Stimulated activated naive B cell treated with anti-CD40 and anti-IgM and Interleukin-4, amounts not matched to agents 10 μg/mL and 1 μg/mL and 100 μg/mL, for 72 hours (primary cell): ENCODE measurements around the gene CYTH2.
"Not testable (repeated sequence)": the region's sequence is repeated elsewhere in the genome, so short reads cannot be mapped to it uniquely, and the experiment has no call there.

Source experiments
- ATAC-seq, 2 donors: fragments of 150-1000 bp; cut with Tn5 transposase; replicated peaks; 2 replicates each; pipeline ENCODE4 v1.10.0; 2021; ENCODE audit warnings: moderate library complexity in 1 of 2
- DNase-seq: peaks from one replicate; pipeline ENCODE4 v3.0.0; 2021
- H3K27ac Mint-ChIP-seq: one replicate; pipeline ENCODE4 v1.8.0; 2022; ENCODE audit warnings: mild to moderate bottlenecking, mixed read lengths
- H3K27me3 Mint-ChIP-seq, 2 donors: one replicate each; pipeline ENCODE4 v1.8.0; 2022; ENCODE audit warnings: mixed read lengths in 2 of 2
- H3K36me3 Mint-ChIP-seq, 2 donors: one replicate each; pipeline ENCODE4 v1.8.0; 2022; ENCODE audit warnings: mixed read lengths in 2 of 2, mild to moderate bottlenecking in 1 of 2
- H3K4me1 Mint-ChIP-seq, 2 donors: one replicate each; pipeline ENCODE4 v1.8.0; 2022; ENCODE audit warnings: mixed read lengths in 2 of 2, mild to moderate bottlenecking in 1 of 2
- H3K4me3 Mint-ChIP-seq, 2 donors: one replicate each; pipeline ENCODE4 v1.8.0; 2022; ENCODE audit warnings: mild to moderate bottlenecking in 2 of 2, mixed read lengths in 2 of 2, moderate library complexity in 1 of 2
- H3K9me3 Mint-ChIP-seq, 2 donors: one replicate each; pipeline ENCODE4 v1.8.0; 2022; ENCODE audit warnings: mixed read lengths in 2 of 2, mild to moderate bottlenecking in 1 of 2

The CYTH2 gene

DNA sequence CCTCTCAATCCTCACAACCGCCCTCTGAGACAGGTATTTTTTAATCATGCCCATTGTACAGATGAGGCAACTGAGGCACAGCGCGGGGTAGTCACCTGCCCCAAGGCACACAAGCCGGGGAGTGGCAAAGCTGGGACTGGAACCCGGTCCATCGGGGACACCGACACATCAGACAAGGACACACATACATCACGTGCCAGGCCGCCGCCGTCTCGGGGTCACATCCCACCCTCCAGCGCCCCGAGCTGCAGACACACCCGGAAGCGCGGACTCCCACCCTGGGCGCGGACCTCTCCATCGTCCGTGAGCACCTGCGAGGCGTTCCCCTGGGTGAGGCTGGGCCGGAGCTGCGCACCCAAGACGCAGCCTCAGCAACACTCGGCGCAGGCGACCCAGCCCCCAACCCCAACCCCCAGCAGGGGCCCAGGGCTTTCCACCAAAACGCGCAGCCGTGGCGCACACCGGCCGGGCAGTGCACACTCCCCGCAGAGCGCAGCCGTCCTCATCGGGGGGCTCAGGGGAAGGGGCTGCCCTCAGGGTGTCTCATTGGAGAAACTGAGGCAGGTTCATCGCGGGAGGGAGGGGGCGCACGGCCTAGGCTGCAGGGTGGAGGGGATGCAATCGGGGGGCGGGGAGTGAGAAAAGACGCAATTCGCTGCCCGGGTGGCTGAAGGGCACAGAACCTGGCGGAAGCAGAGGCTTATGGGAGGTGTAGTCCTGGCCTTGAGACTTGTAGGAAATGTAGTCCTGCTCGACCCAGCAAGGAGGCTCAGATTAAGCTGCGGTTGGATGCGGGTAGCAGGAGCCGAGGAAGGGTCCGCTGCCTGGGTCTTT lies 44.3 kb downstream of the CYTH2 start:
- peaks cover 6 to 18% of the 10 kb centered on the region in 2 donors for H3K4me1 Mint-ChIP-seq
- H3K4me3 Mint-ChIP-seq: no peak overlapping the region
- no peaks in the 10 kb centered on the region for H3K36me3 Mint-ChIP-seq
- H3K27ac Mint-ChIP-seq: peak overlapping the region; percentile 67
- ATAC-seq (peak; percentile 91 to 93), DNase-seq (no peak)
- H3K9me3 Mint-ChIP-seq: no peaks in the 10 kb centered on the region
- H3K27me3 Mint-ChIP-seq: peaks cover 9 to 20% of the 10 kb centered on the region in 2 donors

DNA sequence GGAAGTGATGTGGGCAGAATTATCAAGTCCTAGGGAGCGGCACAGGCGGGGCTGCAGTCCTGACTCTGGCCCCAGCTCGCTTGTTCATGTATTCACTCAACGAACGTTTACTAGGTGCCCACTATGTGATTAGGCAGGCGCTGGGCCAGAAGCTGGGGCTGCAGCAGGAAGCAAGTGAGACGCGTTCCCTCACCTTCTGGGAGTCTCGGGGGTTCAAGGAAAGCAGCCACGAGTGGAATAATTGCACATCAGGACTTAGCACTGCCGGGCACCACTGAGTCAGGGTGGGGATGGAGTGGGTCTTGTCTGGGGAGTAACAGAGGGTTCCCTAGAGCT lies 44.9 kb downstream of the CYTH2 start:
- Mint-ChIP-seq H3K27me3 (peaks cover 9 to 20% of the 10 kb centered on the region in 2 donors), H3K27ac (peak overlapping the region; percentile 67), H3K36me3 (no peaks in the 10 kb centered on the region), H3K4me3 (no peak overlapping the region), H3K4me1 (peaks cover 6 to 18% of the 10 kb centered on the region in 2 donors), H3K9me3 (no peaks in the 10 kb centered on the region)
- ATAC-seq (no peak), DNase-seq (no peak)

- Mint-ChIP-seq H3K27ac (no peak overlapping the region), H3K36me3 (no peaks in the 10 kb centered on the region), H3K9me3 (no peaks in the 10 kb centered on the region)
These were observed 47.4 kb downstream of the CYTH2 start for GRCh38 chr19:48516536-48516935.

DNA sequence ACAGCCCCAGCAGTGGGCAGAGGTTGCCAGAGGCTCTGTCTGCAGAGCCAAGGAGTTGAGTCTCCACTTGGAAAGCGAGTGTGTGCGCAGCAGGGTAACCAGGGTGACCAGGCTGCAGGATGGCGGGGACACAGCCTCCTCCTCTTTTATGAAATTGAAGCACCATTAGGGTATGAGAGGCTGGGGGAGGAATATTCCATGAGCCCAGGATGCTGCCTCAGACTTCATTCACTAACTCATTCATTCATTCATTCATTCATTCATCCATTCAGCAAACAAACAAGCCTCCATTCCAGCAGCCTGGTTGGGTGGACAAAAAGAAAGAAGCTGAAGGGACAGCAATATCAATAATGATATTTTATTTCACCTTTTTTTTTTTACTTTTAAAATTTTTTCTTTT lies 49.0 kb downstream of the CYTH2 start:
- H3K27ac Mint-ChIP-seq: no peak overlapping the region
- no peaks in the 10 kb centered on the region for H3K9me3 Mint-ChIP-seq
- peaks cover 2 to 9% of the 10 kb centered on the region in 2 donors for H3K4me1 Mint-ChIP-seq
- no peak for ATAC-seq
- no peak for DNase-seq
- H3K4me3 Mint-ChIP-seq: no peak overlapping the region
- no peaks in the 10 kb centered on the region for H3K36me3 Mint-ChIP-seq
- H3K27me3 Mint-ChIP-seq: peaks cover 4 to 6% of the 10 kb centered on the region in 2 donors

More at GRCh38 chr19:48516536-48516935, 47.4 kb downstream of the CYTH2 start:
- H3K4me1 Mint-ChIP-seq: peaks cover 2 to 9% of the 10 kb centered on the region in 2 donors
- ATAC-seq (no peak), DNase-seq (no peak)
- H3K27me3 Mint-ChIP-seq: peaks cover 0 to 4% of the 10 kb centered on the region in 2 donors
- H3K4me3 Mint-ChIP-seq: no peak overlapping the region

DNA sequence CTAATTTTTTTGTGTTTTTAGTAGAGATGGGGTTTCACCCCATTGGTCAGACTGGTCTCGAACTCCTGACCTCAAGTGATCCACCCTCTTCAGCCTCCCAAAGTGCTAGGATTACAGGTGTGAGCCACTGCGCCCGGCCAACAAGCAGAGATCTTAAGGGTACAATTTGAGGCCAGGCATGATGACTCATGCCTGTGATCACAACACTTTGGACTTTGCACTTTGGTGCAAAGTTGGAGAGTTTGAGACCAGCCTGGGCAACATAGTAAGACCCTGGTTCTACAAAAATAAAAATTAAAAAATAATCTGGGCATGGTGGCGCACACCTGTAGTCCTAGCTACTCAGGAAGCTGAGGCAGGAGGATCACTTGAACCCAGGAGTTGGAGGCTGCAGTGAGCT lies 50.3 kb downstream of the CYTH2 start:
- not testable (repeated sequence) for H3K4me3 Mint-ChIP-seq, DNase-seq, H3K4me1 Mint-ChIP-seq, H3K9me3 Mint-ChIP-seq, H3K36me3 Mint-ChIP-seq, ATAC-seq, H3K27ac Mint-ChIP-seq
- H3K27me3 Mint-ChIP-seq: peaks cover 9 to 14% of the 10 kb centered on the region in 2 donors

DNA sequence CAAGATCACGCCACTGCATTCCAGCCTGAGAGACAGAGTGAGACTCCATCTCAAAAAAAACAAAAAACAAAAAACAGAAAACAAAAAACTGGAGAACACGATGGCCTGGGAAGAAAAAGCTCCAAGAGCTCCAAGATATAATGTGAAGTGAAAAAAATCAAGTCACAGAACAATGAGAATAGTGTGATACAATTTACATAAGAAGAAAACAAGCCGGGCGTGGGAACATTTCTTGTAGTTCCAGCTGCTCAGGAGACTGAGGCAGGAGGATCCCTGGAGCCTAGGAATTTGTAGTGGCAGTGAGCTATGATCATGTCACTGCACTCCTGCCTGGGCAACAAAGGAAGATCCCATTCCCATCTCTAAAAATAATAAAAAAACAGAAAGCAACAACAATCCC lies 51.0 kb downstream of the CYTH2 start:
- Mint-ChIP-seq H3K4me1 (no peaks in the 10 kb centered on the region), H3K27ac (no peak overlapping the region), H3K9me3 (peaks cover 5 to 7% of the 10 kb centered on the region in 2 donors), H3K4me3 (no peak overlapping the region), H3K36me3 (no peaks in the 10 kb centered on the region), H3K27me3 (peaks cover 9 to 21% of the 10 kb centered on the region in 2 donors)
- no peak for DNase-seq
- no peak for ATAC-seq

DNA sequence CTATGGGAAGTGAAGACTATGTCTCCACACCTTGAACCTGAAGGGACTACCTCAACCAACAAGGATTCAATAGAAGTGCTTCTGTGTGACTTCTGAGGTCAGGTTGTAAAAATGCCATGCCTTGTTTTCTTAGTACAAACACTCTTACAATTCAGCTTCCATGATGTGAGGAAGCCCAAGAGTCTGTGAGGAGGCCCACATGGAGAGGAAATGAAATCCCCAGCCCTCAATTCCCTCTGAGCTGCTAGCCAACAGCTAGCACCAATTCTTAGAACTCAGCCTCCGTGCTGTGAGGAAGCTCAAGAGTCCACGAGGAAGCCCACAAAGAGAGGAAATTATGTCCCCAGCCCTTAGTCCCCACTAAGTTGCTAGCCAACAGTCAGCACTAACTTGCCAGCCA lies 55.1 kb downstream of the CYTH2 start:
- peaks cover 0 to 4% of the 10 kb centered on the region in 2 donors for H3K36me3 Mint-ChIP-seq
- H3K9me3 Mint-ChIP-seq: peaks cover 15 to 18% of the 10 kb centered on the region in 2 donors
- DNase-seq (no peak), ATAC-seq (no peak)
- H3K27ac Mint-ChIP-seq: no peak overlapping the region
- H3K4me1 Mint-ChIP-seq: no peaks in the 10 kb centered on the region
- no peak overlapping the region for H3K4me3 Mint-ChIP-seq
- H3K27me3 Mint-ChIP-seq: peaks cover 23 to 27% of the 10 kb centered on the region in 2 donors

DNA sequence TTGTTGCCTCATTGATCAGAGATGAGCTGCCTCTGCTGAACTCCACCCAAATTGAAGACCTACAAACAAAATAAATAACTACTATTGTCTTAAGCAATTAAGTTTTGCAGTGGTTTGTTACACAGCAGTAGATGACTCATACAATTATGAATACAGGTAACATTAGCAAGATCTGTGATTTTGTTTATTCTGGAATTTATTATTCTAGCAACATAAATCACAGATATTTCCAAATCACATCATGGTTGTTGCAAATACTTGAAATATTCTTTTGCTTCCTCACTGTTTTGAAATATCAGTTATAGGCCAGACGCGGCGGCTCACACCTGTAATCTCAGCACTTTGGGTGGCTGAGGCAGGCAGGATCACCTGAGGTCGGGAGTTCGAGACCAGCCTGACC lies 55.6 kb downstream of the CYTH2 start:
- no peak overlapping the region for H3K4me3 Mint-ChIP-seq
- H3K36me3 Mint-ChIP-seq: peaks cover 0 to 4% of the 10 kb centered on the region in 2 donors
- H3K4me1 Mint-ChIP-seq: no peaks in the 10 kb centered on the region
- no peak for DNase-seq
- no peak overlapping the region for H3K27ac Mint-ChIP-seq
- H3K9me3 Mint-ChIP-seq: peaks cover 15 to 20% of the 10 kb centered on the region in 2 donors
- ATAC-seq: no peak
- peaks cover 23 to 27% of the 10 kb centered on the region in 2 donors for H3K27me3 Mint-ChIP-seq

DNA sequence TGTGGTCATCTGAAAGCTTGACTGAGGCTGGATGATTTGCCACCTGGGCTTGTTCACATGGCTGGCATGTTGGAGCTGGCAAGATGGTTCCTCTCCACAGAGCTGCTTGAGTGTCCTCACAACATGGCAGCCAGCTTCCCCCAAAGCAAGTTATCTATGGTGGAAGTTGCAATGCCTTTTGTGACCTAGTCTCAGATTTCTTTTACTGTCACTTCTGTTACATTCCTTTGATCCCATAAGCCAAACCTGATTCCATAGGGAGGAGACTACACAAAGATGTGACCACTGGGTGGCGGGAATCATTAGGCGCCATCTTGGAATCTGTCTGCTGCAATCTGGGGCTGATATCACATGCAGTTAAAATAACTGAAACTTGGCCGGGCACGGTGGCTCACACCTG lies 60.0 kb downstream of the CYTH2 start:
- Mint-ChIP-seq H3K27ac (no peak overlapping the region), H3K9me3 (peaks cover 13 to 18% of the 10 kb centered on the region in 2 donors), H3K4me3 (no peak overlapping the region), H3K27me3 (peaks cover 29 to 35% of the 10 kb centered on the region in 2 donors), H3K4me1 (no peaks in the 10 kb centered on the region), H3K36me3 (peaks cover 0 to 4% of the 10 kb centered on the region in 2 donors)
- no peak for ATAC-seq
- DNase-seq: no peak

DNA sequence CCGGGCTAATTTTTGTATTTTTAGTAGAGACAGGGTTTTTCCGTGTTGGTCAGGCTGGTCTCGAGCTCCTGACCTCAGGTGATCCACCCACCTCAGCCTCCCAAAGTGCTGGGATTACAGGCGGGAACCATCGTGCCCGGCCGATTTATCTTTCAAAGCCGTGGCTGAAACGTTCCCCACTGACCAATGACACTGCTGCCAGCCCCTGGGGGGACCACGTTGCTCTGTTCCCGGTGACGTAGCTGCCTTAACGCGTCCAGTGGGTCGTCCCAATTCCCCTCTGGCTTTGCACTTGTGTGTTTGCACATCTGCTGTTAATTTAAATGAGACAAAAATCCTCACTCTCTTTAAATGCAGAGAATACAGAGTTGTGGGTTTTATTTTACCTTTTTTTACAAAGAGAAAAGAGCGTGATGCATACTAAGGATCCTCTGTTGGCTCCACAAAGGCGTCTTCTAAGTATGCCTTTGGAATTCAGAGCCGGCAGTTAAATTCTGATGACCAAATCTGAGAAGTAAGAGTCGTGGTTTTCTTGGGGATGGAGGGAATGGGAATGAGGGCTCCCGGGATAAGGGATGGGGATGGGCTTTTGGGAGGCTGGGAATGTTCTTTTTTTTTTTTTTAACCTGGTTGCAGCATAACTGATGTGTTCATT lies 61.0 kb downstream of the CYTH2 start:
- ATAC-seq (no peak), DNase-seq (no peak)
- Mint-ChIP-seq H3K27me3 (peaks cover 25 to 27% of the 10 kb centered on the region in 2 donors), H3K4me1 (no peaks in the 10 kb centered on the region), H3K27ac (no peak overlapping the region), H3K9me3 (peaks cover 10 to 13% of the 10 kb centered on the region in 2 donors), H3K4me3 (no peak overlapping the region), H3K36me3 (peaks cover 0 to 4% of the 10 kb centered on the region in 2 donors)

DNA sequence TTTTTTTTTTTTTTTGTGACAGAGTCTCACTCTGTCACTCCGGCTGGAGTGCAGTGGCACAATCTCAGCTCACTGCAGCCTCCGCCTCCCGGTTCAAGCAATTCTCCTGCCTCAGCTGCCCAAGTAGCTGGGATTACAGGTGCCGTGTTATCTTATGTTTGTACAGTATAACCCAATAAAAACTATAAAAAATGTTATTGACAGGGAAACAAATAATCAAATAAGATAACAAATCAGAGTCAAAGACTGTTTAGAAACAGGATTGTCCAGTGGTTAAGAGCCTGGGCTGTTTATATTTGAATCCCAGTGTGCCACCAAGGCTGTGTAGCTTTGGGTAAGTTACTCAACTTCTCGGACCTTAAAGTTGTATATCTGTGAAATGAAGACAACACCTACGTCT lies 61.6 kb downstream of the CYTH2 start:
- Mint-ChIP-seq H3K9me3 (peaks cover 10 to 13% of the 10 kb centered on the region in 2 donors), H3K27ac (no peak overlapping the region), H3K4me3 (no peak overlapping the region), H3K4me1 (no peaks in the 10 kb centered on the region), H3K36me3 (peaks cover 0 to 4% of the 10 kb centered on the region in 2 donors), H3K27me3 (peaks cover 25 to 27% of the 10 kb centered on the region in 2 donors)
- ATAC-seq (no peak), DNase-seq (no peak)
